AG20443 (cell line): Measurements from ENCODE around the gene TTC31.
A peak's percentile ranks its signal among the peaks of the same experiment; 100 is the strongest.
"Not testable (repeated sequence)": the region's sequence is repeated elsewhere in the genome, so short reads cannot be mapped to it uniquely, and the experiment has no call there.

ENCODE experiments used
- DNase-seq: peaks from one replicate; pipeline ENCODE4 v3.0.0; 2012; ENCODE audit warnings: low spot score, mixed read lengths

The TTC31 gene

GRCh38 chr2:74457549-74458131, 25.2 kb upstream of the TTC31 start:
- no peak for DNase-seq

- DNase-seq = peak; percentile 96
Measured at GRCh38 chr2:74458132-74458937, 24.5 kb upstream of the TTC31 start, which contains the start of gene WBP1. Gene WBP1 (plus strand): TSS chr2:74458438. CDS start chr2:74458603, 165 bp downstream.

GRCh38 chr2:74458938-74459363, 23.9 kb upstream of the TTC31 start:
- DNase-seq = no peak

- DNase-seq = not testable (repeated sequence)
Measured at GRCh38 chr2:74459503-74460118, 23.3 kb upstream of the TTC31 start.

- DNase-seq = not testable (repeated sequence)
Measured at GRCh38 chr2:74460187-74460586, 22.7 kb upstream of the TTC31 start.

- DNase-seq = no peak
Measured at GRCh38 chr2:74461187-74462053, 21.5 kb upstream of the TTC31 start.

GRCh38 chr2:74462054-74462785, 20.7 kb upstream of the TTC31 start:
- no peak for DNase-seq

- DNase-seq = no peak
Measured at GRCh38 chr2:74462786-74463105, 20.1 kb upstream of the TTC31 start.

GRCh38 chr2:74464406-74464805, 18.5 kb upstream of the TTC31 start:
- peak; percentile 11 for DNase-seq

- DNase-seq = not testable (repeated sequence)
Measured at GRCh38 chr2:74470742-74471141, 12.1 kb upstream of the TTC31 start.

- DNase-seq = no peak
Measured at GRCh38 chr2:74471332-74472065, 11.4 kb upstream of the TTC31 start.

GRCh38 chr2:74472086-74472944, 10.6 kb upstream of the TTC31 start, which contains the start of gene MRPL53:
Gene MRPL53 (minus strand): TSS chr2:74472680. CDS start chr2:74472660, 20 bp downstream.
- DNase-seq = peak; percentile 88

- DNase-seq = no peak
Measured at GRCh38 chr2:74472945-74473258, 10.0 kb upstream of the TTC31 start.

GRCh38 chr2:74474481-74474880, 8.4 kb upstream of the TTC31 start:
- no peak for DNase-seq

GRCh38 chr2:74474899-74475298, 8.0 kb upstream of the TTC31 start:
- DNase-seq = no peak

GRCh38 chr2:74481431-74481830, 1.4 kb upstream of the TTC31 start:
- no peak for DNase-seq

- peak; percentile 50 for DNase-seq
Measured at GRCh38 chr2:74481961-74482800, 700 bp upstream of the TTC31 start.

GRCh38 chr2:74483675-74484164, 839 bp downstream of the TTC31 start:
- not testable (repeated sequence) for DNase-seq

GRCh38 chr2:74486141-74486540, 3.3 kb downstream of the TTC31 start:
- DNase-seq = no peak
